Heart left ventricle (tissue), 13 donors: ENCODE results near the gene CHCT1.

Source experiments
- POLR2A ChIP-seq, 2 donors: fragments of 450-650 bp; IDR thresholded peaks; one replicate each; pipeline ENCODE4 v1.6.1; 2017; ENCODE audit warnings: antibody characterized with exemption in 2 of 2, mild to moderate bottlenecking in 2 of 2, moderate library complexity in 2 of 2
- TF ChIP-seq, protein P1 (sequence below), 12 donors: fragments of 200-600 bp; sonication (generic) in 4 of 12; IDR thresholded peaks; one replicate each; pipeline versions ENCODE4 v1.5.0 to v1.8.0; 2018 to 2022; ENCODE audit warnings: antibody characterized with exemption in 12 of 12, mild to moderate bottlenecking in 5 of 12
- donor health status: ischemic (EF 13 %, LVEDD 7.1; RV severe dilation, severe dysfunction).
- donor health status: DM: no; HTN: yes; CAD: no.
- donor health status: DM: no; HTN: no; CAD: no.
- donor health status: ischemic (EF 25% LVEDD 6.9; RV normal size, moderate dysfunction).
- donor health status: ischemic (EF 25% LVEDD 5.7; RV mildly dilated, moderate dysfunction).
- donor health status: ischemic (EF 35%, LVEDD 5.7; RV mildly dilated, moderate dysfunction).
- donor health status: nonischemic (EF 11% LVEDD 7.7; RV severe dilation, severe dysfunction).
- donor health status: DM: yes; HTN: yes; CAD: no.
- donor health status: PGD.
- donor health status: ischemic (EF 29% LVEDD 5.4; RV normal size, mild dysfunction).
- donor health status: nonischemic (EF 23%, LVEDD 6.1; RV moderate dilation, normal function).

DNA sequence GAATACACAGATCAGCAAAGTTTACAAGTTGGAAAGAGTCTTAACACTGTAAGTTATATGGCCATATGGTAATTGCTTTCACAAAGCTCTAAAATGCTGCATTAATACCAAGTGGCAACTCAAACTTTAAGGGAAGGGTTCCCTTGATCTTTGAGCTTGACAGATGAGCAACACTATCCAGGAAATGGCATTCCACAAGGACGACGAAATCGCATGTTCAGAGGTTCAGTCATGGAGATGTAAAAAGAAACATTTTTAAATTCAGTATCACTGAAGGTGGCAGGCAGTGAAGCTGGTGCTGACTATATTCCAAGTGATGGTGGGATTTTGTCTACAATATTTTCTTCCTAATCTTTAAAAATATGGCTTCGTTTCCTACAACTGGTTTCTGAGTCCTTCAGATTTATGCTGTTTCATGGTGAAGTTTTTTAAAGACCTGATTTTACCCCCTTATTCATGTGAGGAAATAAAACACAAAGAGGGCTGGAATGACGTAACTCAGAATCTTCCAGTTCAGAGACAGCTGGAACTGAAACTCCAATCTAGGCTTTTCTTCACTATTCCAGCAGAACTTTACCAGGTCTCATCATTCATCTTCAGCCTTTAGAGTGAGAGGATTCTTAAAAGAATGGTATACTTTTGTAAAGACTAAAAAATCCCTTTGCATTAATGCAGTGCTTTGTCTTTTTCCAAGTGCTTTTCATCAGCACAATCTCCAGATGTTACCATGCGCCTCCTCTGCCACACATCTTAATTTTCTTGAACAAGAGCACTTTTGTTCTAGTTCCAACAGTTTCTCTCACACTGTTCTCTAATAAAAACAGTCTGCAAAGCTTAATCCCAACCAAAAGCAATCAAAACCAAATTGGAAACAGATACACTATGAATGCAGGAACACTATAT lies 20.2 kb downstream of the CHCT1 start:
- TF ChIP-seq, protein P1, sequence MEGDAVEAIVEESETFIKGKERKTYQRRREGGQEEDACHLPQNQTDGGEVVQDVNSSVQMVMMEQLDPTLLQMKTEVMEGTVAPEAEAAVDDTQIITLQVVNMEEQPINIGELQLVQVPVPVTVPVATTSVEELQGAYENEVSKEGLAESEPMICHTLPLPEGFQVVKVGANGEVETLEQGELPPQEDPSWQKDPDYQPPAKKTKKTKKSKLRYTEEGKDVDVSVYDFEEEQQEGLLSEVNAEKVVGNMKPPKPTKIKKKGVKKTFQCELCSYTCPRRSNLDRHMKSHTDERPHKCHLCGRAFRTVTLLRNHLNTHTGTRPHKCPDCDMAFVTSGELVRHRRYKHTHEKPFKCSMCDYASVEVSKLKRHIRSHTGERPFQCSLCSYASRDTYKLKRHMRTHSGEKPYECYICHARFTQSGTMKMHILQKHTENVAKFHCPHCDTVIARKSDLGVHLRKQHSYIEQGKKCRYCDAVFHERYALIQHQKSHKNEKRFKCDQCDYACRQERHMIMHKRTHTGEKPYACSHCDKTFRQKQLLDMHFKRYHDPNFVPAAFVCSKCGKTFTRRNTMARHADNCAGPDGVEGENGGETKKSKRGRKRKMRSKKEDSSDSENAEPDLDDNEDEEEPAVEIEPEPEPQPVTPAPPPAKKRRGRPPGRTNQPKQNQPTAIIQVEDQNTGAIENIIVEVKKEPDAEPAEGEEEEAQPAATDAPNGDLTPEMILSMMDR (IDR thresholded peaks at IDR 0.05) = no peak
- no peak for TF ChIP-seq POLR2A (IDR thresholded peaks at IDR 0.05)
